Measurements from ENCODE around the gene RAB22A. TPM values are rescaled to one million over a fixed set of nuclear protein-coding genes. Genes with fewer than 3 reads are reported as not detected.
A peak's percentile ranks its signal among the peaks of the same experiment; 100 is the strongest.

Gene RAB22A
- total RNA-seq, 6 experiments from 2014 or later, result 20.4 to 26.0 (median 22.7) TPM

DNA sequence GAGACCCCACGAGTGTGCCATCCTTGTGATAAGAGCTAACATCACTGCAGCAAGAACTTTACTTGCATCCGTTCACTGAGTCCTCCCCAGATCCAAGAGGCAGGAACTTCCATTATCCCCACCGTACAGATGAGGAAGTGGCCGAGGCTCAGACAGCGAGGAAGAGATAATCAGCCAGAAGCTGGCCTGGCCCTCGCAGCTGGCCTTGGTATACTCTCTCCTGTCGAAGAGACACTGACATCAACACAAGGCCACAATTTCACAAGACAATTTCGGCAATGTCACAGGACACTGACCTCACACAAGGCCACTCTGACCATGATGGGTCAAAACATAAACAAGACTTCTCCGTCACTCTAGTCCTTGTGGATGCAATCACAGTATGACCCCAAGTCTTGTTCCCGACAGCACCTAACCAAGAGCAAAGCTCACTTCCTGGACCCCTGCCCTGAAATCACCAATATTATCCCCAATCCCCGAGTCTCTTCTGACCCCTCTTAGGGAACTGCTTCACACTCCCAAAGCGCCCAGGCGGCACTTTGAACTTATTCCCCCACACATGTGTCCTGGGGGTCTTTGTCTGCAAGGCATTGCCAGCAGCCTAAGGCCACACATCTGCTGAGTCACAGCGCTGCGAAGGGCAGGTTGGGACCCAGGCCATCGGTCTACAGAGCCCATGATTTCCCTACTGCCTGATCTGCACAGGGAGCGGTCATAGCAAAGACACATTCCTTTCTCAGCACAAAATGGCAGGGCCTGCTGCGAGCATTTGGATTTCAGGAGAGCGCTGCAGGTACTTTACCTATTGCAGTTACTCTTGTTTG, 64.7 kb downstream of the RAB22A start:
- Mint-ChIP-seq H3K4me1 (ENCODE audit: low read depth) (peaks cover 5% of the 10 kb centered on the region; the same call in 1 of the 2 replicates), H3K27ac (no peak overlapping the region), H3K4me3 (peak overlapping the region; percentile 48; the same call in 1 of the 2 replicates), H3K36me3 (ENCODE audit: low read depth) (no peaks in the 10 kb centered on the region), H3K9me3 (no peaks in the 10 kb centered on the region), H3K27me3 (ENCODE audit: insufficient read depth) (peaks cover 18% of the 10 kb centered on the region; the same call in 1 of the 2 replicates)
- TF ChIP-seq, protein P1, sequence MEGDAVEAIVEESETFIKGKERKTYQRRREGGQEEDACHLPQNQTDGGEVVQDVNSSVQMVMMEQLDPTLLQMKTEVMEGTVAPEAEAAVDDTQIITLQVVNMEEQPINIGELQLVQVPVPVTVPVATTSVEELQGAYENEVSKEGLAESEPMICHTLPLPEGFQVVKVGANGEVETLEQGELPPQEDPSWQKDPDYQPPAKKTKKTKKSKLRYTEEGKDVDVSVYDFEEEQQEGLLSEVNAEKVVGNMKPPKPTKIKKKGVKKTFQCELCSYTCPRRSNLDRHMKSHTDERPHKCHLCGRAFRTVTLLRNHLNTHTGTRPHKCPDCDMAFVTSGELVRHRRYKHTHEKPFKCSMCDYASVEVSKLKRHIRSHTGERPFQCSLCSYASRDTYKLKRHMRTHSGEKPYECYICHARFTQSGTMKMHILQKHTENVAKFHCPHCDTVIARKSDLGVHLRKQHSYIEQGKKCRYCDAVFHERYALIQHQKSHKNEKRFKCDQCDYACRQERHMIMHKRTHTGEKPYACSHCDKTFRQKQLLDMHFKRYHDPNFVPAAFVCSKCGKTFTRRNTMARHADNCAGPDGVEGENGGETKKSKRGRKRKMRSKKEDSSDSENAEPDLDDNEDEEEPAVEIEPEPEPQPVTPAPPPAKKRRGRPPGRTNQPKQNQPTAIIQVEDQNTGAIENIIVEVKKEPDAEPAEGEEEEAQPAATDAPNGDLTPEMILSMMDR (IDR thresholded peaks at IDR 0.05), result no peak
- DNase-seq, result no peak

DNA sequence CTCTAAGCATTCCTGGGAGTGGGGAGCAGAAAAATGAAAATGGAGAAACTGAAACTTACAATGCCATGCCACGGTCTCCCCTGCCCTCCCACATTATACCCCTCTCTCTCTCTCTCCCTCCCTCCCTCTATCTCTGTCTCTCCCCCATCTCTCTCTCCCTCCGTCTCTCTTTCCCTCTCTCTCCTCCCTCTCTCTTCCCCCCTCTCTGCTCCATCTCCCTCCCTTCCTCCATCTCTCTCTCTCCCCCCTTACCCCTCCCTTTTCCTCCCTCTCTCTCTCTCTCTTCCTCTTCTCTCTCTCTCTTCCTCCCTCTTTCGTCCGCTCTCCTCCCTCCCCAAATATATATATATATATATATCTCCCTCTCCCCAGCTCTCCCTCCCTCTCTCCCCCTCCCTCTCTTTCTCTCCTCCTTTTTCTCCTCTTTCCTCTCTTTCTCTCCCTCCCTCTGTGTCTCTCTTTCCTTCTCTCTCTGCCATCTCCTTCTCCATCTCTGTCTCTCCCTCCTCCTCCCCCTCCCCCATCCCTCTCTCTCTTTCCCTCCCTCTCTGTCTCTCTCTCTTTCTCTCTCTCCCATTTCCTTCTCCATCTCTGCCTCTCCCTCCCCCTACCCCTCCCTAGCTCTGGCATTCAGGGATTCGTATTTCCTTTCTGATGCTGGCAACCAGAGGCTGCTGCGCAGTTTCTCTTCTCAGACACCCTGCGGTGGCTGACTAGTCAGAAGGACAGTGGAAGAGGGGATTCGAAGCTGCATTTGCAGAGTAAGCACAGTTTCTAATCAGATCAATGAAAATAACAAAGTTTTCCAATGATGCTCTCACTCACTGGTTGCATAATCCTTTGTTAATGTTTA, 65.6 kb downstream of the RAB22A start:
- H3K27ac Mint-ChIP-seq, result peak overlapping the region; percentile 35; the same call in 1 of the 2 replicates
- TF ChIP-seq, protein P1 (IDR thresholded peaks at IDR 0.05), result no peak
- peak overlapping the region; percentile 48 for H3K4me3 Mint-ChIP-seq
- no peaks in the 10 kb centered on the region for H3K36me3 Mint-ChIP-seq (ENCODE audit: low read depth)
- DNase-seq, result no peak
- H3K4me1 Mint-ChIP-seq (ENCODE audit: low read depth), result peaks cover 5% of the 10 kb centered on the region; the same call in 1 of the 2 replicates
- peaks cover 18% of the 10 kb centered on the region for H3K27me3 Mint-ChIP-seq (ENCODE audit: insufficient read depth)
- H3K9me3 Mint-ChIP-seq, result no peaks in the 10 kb centered on the region

DNA sequence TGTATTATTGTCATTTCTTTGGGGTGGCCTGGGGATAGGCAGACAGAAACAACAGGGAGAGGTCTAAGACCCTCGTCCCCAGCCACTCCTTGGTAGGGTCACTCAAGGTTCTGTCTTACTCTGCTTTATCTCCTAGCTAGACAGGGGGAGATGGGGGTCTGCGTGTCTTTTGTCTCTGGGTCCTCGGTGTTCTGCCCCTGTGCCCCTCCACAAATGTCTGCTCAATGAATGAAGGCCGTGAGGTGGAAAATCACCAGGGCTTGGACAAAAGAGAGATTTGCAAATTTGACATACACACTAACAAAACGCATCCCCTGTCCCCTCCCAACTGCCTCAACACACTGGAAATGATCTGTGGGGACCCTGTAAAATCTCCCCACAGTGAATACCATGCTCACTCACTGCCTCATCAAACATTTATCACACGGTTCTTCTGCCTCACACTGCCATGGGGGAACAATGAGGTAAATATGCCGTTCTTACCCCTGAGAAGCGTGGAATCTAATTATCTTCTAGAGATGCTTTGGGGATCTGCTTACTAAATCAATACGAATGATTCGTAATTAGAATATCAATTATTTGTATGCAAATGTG, 66.3 kb downstream of the RAB22A start:
- H3K27me3 Mint-ChIP-seq (ENCODE audit: insufficient read depth), result peaks cover 18% of the 10 kb centered on the region
- TF ChIP-seq, protein P1 (IDR thresholded peaks at IDR 0.05), result no peak

DNA sequence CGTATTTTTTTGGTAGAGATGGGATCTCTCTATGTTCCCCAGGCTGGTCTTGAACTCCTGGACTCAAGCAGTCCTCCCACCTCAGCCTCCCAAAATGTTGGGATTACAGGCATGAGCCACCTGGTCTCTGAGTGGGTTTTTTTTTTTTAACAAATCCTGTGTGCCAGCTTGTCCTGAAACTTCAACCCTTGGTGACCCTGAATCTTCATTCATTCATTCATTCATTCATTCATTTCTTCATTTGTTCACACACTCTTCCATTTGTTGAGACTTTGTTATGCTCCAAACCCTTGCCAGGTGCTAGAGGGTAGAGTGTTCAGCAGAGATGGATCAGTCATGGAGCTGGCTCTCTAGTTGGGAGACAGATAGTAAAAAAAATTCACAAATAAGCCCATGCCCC, 67.5 kb downstream of the RAB22A start:
- Mint-ChIP-seq H3K36me3 (ENCODE audit: low read depth) (peaks cover 11% of the 10 kb centered on the region), H3K9me3 (peaks cover 14% of the 10 kb centered on the region), H3K27ac (no peak overlapping the region), H3K4me1 (ENCODE audit: low read depth) (peaks cover 5% of the 10 kb centered on the region; the same call in 1 of the 2 replicates), H3K27me3 (ENCODE audit: insufficient read depth) (peaks cover 18% of the 10 kb centered on the region), H3K4me3 (no peak overlapping the region)
- no peak for DNase-seq
- TF ChIP-seq, protein P1 (IDR thresholded peaks at IDR 0.05), result no peak

More for the DNA sequence above, 66.3 kb downstream of the RAB22A start:
- DNase-seq, result no peak
- peaks cover 2% of the 10 kb centered on the region for H3K9me3 Mint-ChIP-seq
- H3K36me3 Mint-ChIP-seq (ENCODE audit: low read depth), result peaks cover 3% of the 10 kb centered on the region
- peaks cover 5% of the 10 kb centered on the region; the same call in 1 of the 2 replicates for H3K4me1 Mint-ChIP-seq (ENCODE audit: low read depth)
- peak overlapping the region; percentile 48; the same call in 1 of the 2 replicates for H3K4me3 Mint-ChIP-seq
- no peak overlapping the region for H3K27ac Mint-ChIP-seq

DNA sequence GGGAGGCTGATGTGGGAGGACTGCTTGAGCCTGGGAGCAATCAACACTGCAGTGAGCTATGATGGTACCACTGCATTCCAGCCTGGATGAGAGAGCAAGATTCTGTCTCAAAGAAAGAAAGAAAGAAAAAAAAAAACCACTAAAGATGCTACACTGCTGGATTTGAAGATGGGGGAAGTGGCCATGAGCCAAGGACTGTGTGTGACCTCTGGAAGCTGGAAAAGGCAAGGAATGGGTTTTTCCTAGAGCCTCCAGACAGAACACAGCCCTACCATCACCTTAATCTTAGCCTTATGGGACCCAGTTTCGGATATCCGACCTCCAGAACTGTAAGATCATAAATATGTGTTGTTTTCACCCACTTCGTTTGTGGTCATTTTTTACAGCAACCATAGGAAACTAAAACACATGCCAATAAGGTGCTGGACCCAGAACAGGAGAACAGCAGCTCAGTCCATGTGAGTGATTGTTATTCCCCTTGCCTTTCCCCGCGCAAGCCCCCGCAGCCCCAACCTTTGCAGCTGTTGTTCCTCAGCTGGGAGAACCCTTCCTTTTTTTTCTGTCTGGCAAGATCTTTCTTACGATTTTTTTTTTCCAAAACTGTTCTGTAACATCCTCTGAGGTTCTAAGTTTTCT, 68.4 kb downstream of the RAB22A start:
- DNase-seq, result no peak
- Mint-ChIP-seq H3K4me3 (no peak overlapping the region), H3K36me3 (ENCODE audit: low read depth) (peaks cover 11% of the 10 kb centered on the region), H3K4me1 (ENCODE audit: low read depth) (peaks cover 5% of the 10 kb centered on the region; the same call in 1 of the 2 replicates), H3K9me3 (peaks cover 21% of the 10 kb centered on the region), H3K27ac (no peak overlapping the region), H3K27me3 (ENCODE audit: insufficient read depth) (peaks cover 18% of the 10 kb centered on the region)
- TF ChIP-seq, protein P1 (IDR thresholded peaks at IDR 0.05), result no peak
